ENCODE data around the gene TAP2. TPM values are rescaled to one million over a fixed set of nuclear protein-coding genes. Genes with fewer than 3 reads are reported as not detected.
"Not testable (repeated sequence)": the region's sequence is repeated elsewhere in the genome, so short reads cannot be mapped to it uniquely, and the experiment has no call there.

The TAP2 gene
- total RNA-seq, 2 donors from 2014 or later = 7.1 to 15.8 TPM

DNA sequence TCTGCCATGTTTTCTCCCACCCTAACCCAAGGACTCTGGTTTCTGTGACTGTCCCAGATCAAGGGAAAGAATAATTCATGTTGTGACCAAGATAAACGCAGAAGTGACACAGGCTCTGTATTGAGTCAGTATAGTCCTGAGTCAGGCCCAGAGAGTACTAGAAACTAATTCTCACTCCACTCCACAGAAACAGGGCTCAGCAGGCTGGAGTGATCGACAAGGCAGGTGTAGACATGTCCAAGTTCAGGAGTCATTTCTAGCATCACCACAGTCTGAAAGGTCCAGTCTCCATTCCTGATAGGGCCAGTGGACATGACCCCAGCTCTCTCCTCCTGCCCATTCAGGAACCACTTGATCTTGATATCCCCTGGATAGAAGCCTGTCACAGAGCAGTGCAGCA is 24.4 kb downstream of the TAP2 start:
- no peaks in the 10 kb centered on the region for H3K9me3 ChIP-seq
- H3K27me3 ChIP-seq (replicated peaks; ENCODE audit: insufficient read depth) = no peaks in the 10 kb centered on the region
- H3K36me3 ChIP-seq = no peaks in the 10 kb centered on the region
- no peaks in the 10 kb centered on the region for H3K4me1 ChIP-seq (replicated peaks)
- 85% methylated on average over 2 of the region's 2 CpGs for WGBS
- intact Hi-C loops (cut with DNase I) = no loop called here
- H3K4me3 ChIP-seq = no peak overlapping the region
- H3K27ac ChIP-seq = no peak overlapping the region
- no peak for DNase-seq (ENCODE audit: low spot score)
- TF ChIP-seq CTCF (IDR thresholded peaks at IDR 0.05) (no peak), POLR2AphosphoS5 (IDR thresholded peaks at IDR 0.05) (no peak), POLR2A (IDR thresholded peaks at IDR 0.05) (no peak)

GRCh38 chr6:32809171-32809570 is 29.4 kb downstream of the TAP2 start:
- TF ChIP-seq POLR2A (IDR thresholded peaks at IDR 0.05) (no peak), CTCF (IDR thresholded peaks at IDR 0.05) (no peak), POLR2AphosphoS5 (IDR thresholded peaks at IDR 0.05) (no peak)
- Histone ChIP-seq H3K4me1 (replicated peaks) (no peaks in the 10 kb centered on the region), H3K36me3 (no peaks in the 10 kb centered on the region), H3K27ac (no peak overlapping the region), H3K9me3 (no peaks in the 10 kb centered on the region), H3K4me3 (no peak overlapping the region), H3K27me3 (replicated peaks; ENCODE audit: insufficient read depth) (no peaks in the 10 kb centered on the region)
- no peak for DNase-seq (ENCODE audit: low spot score)
- WGBS = 2% methylated on average over 1 of the region's 1 CpG
- intact Hi-C loops (cut with DNase I) = no loop called here

DNA sequence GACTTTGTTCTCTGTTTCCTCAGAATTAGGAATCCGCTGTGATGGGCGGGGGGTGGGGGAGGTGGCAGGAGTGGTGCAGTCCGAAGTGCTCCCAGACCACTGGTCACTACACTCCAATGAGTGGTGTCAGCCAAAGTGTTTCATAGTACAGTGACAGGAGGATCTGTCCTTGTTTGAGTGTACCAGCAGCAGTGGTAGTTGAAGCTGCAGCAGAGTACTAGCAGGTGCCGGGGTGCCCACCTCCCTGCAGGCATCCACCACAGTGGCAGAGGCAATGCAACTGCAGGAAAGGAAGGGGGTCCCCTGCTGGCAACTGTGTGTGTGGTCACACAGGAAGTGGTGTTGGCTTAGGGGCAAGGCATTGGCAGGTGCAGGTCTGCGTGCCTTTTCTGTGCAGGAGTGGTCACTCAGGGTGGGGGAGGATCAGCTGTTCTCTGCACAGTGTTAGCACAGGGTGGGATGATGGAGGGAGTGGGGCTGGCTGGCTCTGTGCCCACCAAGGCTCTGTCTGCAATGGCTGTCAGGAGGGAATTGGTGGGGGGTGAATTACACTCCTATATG is 31.4 kb downstream of the TAP2 start:
- no peak for TF ChIP-seq POLR2AphosphoS5 (IDR thresholded peaks at IDR 0.05)
- no peak for TF ChIP-seq POLR2A (IDR thresholded peaks at IDR 0.05)
- no peak for TF ChIP-seq CTCF (IDR thresholded peaks at IDR 0.05)
- no peak overlapping the region for H3K4me3 ChIP-seq
- H3K9me3 ChIP-seq = no peaks in the 10 kb centered on the region
- no peaks in the 10 kb centered on the region for H3K4me1 ChIP-seq (replicated peaks)
- DNase-seq (ENCODE audit: low spot score) = no peak
- intact Hi-C loops (cut with DNase I) = no loop called here
- H3K27me3 ChIP-seq (replicated peaks; ENCODE audit: insufficient read depth) = no peaks in the 10 kb centered on the region
- no peak overlapping the region for H3K27ac ChIP-seq
- 75% methylated on average over 5 of the region's 5 CpGs for WGBS
- no peaks in the 10 kb centered on the region for H3K36me3 ChIP-seq

DNA sequence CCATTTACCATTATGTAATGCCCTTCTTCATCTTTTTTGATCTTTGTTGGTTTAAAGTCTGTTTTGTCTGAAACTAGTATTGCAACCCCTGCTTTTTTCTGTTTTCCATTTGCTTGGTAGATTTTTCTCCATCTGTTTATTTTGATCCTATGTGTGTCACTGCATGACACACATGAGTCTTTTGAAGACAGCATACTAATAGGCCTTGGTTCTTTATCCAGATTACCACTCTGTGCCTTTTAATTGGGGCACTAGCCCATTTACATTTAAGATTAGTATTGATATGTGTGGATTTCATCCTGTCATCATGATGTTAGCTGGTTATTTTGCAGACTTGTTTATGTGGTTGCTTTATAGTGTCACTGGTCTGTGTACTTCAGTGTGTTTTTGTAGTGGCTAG is 33.1 kb downstream of the TAP2 start:
- intact Hi-C loops (cut with DNase I); H3K36me3 ChIP-seq; H3K4me3 ChIP-seq; H3K4me1 ChIP-seq (replicated peaks); H3K27me3 ChIP-seq (replicated peaks; ENCODE audit: insufficient read depth); H3K27ac ChIP-seq; H3K9me3 ChIP-seq; DNase-seq (ENCODE audit: low spot score): not testable (repeated sequence)

DNA sequence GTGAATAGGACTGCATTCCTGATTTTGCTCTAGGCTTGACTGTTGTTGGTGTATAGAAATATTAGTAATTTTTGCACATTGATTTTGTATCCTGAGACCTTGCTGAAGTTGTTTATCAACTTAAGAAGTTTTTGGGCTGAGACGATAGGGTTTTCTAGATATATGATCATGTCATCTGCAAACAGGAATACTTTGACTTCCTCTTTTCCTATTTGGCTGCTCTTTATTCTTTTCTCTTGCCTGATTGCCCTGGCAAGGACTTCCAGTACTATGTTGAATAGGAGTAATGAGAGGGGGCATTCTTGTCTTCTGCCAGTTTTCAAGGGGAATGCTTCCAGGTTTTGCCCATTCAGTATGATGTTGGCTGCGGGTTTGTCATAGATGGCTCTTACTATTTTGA is 35.1 kb downstream of the TAP2 start:
- Histone ChIP-seq H3K36me3 (no peaks in the 10 kb centered on the region), H3K4me1 (replicated peaks) (no peaks in the 10 kb centered on the region), H3K27me3 (replicated peaks; ENCODE audit: insufficient read depth) (no peaks in the 10 kb centered on the region), H3K4me3 (no peak overlapping the region), H3K27ac (no peak overlapping the region), H3K9me3 (no peaks in the 10 kb centered on the region)
- no peak for DNase-seq (ENCODE audit: low spot score)
- TF ChIP-seq CTCF (IDR thresholded peaks at IDR 0.05) = no peak
- no peak for TF ChIP-seq POLR2AphosphoS5 (IDR thresholded peaks at IDR 0.05)
- TF ChIP-seq POLR2A (IDR thresholded peaks at IDR 0.05) = no peak
- 56% methylated on average over 2 of the region's 2 CpGs for WGBS
- intact Hi-C loops (cut with DNase I) = no loop called here

All from prostate gland (tissue), 2 donors.